ENCODE results near the gene CLCA4.
"Not testable (repeated sequence)": the region's sequence is repeated elsewhere in the genome, so short reads cannot be mapped to it uniquely, and the experiment has no call there.

The CLCA4 gene

DNA sequence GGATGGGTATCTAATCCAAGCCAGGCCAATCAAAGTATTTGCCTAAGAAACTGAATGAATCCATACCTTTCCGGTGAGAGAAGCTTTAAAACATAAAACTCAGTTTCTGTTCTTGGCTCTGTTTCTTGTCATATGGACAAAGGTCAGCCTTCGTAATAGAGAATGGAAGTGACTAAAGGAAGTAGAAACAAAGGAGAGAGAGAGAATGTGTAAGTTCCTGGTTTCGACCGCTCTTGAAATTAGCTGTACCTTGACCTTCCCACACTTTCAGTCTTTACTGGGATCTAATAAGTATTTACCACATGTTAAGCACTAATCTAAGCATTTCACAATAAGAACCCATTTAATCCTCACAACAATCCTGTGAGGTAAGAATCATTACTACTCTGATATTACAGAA, 19.6 kb upstream of the CLCA4 start:
- DNase-seq (ENCODE audit: low read depth): no peak

DNA sequence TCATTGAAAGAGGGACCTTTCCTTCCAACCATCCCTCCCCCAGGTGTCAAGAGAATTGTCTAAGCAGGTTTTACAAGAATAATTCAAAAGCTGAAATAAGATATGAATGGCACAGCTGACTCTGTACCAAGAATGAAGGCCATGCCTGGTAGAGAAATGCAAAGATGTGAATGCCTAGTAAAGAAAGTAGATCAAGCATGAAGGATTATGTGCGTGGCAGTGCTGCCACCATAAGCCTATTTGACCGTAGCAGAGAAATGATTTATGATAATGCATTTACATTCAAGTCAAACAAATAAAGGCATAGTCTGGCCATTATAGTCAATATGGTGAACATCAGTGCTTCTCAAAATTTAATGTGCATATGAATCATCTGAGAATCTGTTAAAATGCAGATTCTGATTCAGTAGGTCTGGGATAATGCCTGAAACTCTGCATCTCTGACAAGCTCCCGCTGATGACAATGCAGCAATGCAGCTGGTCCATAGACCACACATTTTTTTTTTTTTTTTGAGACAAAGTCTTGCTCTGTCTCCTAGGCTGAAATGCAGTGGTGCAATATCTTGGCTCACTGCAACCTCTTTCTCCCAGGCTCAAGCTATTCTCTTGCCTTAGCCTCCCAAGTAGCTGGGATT, 16.6 kb upstream of the CLCA4 start:
- DNase-seq (ENCODE audit: low read depth): no peak

- no peak for DNase-seq (ENCODE audit: low read depth)
Observed at GRCh38 chr1:86537928-86538695, 8.8 kb upstream of the CLCA4 start.

GRCh38 chr1:86538775-86539174, 8.1 kb upstream of the CLCA4 start:
- DNase-seq (ENCODE audit: low read depth): no peak

DNA sequence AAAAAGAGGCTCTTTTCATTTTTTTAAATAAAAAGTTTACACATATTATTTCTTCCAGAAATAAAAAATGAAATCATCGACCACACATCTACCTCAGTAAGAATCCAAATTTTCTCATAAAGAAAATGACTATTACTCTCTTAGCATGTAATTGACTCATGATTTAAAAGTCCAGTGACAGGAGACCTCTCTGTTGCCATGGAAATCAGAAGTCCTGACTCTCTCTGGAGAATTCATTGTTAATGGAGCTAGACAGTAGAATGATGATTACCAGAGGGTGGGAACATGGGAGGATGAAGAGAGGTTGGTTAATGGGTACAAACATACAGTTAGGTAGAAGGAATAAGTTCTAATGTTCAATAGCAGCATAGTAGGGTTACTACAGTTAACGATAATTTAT, 5.0 kb upstream of the CLCA4 start:
- no peak for DNase-seq (ENCODE audit: low read depth)

- DNase-seq (ENCODE audit: low read depth): no peak
Observed at GRCh38 chr1:86542631-86543030, 4.2 kb upstream of the CLCA4 start.

- DNase-seq (ENCODE audit: low read depth): no peak
Observed at GRCh38 chr1:86548839-86549238, 2.0 kb downstream of the CLCA4 start.

DNA sequence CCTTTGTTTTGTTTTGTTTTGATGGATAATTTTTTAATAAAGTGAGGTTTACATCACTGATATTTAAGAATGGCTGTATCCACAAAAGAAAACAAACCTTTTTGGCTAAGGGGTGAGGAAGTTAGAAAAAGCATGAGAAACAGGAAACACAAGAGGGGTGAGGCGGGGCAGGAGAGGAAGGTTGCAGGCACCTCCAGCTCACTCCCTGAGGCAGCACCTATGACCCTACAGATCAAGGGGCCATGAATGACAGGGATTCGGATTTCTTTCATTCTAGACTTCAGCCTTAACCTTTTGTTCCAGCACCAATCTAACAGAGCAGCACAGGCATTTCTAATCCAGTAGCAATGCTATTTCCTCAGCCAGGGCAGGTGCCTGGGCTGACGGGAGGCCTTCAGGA, 4.4 kb downstream of the CLCA4 start:
- DNase-seq (ENCODE audit: low read depth): no peak

GRCh38 chr1:86552376-86552775, 5.5 kb downstream of the CLCA4 start:
- DNase-seq (ENCODE audit: low read depth): no peak

DNA sequence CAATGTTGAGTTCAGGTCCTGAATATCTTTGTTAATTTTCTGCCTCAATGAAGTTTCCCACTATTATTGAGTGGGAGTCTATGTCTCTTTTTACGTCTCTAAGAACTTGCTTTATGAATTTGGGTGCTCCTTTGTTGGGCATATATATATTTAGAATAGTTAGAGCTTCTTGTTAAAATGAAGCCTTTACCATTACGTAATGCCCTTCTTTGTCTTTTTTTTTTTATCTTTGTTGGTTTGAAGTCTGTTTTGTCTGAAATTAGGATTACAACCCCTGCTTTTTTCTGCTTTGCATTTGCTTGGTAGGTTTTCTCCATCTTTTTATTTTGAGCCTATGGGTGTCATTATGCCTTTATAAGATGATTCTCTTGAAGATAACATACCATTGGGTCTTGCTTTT, 10.9 kb downstream of the CLCA4 start:
- no peak for DNase-seq (ENCODE audit: low read depth)

DNA sequence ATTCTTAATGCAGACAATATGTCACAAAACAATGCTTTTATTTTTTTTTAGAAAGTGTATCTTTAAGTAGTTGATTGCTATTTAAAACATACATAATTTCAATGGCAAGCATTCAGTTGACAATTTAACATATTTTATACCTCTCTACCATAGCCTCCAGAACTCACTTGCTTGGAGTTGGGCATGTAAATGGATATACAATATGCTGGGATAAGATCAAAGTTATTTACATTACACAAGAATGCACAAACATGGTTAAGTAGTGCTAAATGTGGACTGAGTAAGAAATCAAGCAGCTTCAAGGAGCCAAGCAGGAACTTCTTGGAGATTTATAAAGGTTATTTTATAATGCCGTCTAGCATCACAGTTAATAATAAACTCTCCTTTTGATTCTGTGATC, 17.0 kb downstream of the CLCA4 start:
- DNase-seq (ENCODE audit: low read depth): no peak

GRCh38 chr1:86567341-86567740, 20.5 kb downstream of the CLCA4 start:
- no peak for DNase-seq (ENCODE audit: low read depth)

DNA sequence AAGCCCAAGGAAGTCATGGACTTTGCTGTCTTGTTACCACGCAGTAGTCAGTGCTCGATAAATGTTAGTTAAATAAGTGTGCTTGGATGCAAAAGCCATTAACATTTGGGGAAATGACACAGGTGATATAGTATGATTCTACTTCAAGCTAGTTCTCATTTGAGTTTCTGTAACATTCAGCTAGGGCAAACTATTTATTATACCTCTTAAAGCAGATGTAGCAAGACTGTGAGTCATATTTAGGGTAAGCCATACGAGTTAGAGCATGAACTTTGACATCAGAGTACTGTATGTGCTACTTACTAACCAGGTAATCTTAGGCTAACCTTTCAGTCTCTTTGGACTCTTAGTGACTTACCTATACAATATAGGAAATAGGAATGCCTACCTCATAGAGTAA, 21.0 kb downstream of the CLCA4 start:
- DNase-seq (ENCODE audit: low read depth): no peak

- DNase-seq (ENCODE audit: low read depth): no peak
Observed at GRCh38 chr1:86573763-86574484, 27.0 kb downstream of the CLCA4 start.

GRCh38 chr1:86581231-86581630, 34.4 kb downstream of the CLCA4 start:
- DNase-seq (ENCODE audit: low read depth): no peak

DNA sequence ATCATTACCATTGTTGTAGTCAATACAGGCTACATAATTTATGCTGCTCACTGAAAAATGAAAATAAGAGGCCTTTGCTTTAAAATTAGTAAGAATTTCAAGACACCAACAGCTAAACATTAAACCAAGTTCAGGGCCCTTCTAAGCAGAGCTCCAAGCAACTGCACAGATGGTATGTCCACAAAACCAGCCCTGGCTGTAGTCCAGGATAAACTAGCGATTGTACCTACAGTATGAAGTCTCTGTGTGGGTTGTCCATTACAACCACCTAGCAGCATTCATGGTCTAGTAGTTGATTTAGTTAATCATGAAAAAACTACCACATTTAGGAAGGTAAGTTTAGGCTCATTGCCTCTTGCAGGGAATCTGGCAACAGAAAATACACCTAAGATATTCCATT, 35.3 kb downstream of the CLCA4 start:
- DNase-seq (ENCODE audit: low read depth): no peak

GRCh38 chr1:86583032-86583431, 36.2 kb downstream of the CLCA4 start:
- no peak for DNase-seq (ENCODE audit: low read depth)

- DNase-seq (ENCODE audit: low read depth): no peak
Observed at GRCh38 chr1:86583593-86583992, 36.7 kb downstream of the CLCA4 start.

DNA sequence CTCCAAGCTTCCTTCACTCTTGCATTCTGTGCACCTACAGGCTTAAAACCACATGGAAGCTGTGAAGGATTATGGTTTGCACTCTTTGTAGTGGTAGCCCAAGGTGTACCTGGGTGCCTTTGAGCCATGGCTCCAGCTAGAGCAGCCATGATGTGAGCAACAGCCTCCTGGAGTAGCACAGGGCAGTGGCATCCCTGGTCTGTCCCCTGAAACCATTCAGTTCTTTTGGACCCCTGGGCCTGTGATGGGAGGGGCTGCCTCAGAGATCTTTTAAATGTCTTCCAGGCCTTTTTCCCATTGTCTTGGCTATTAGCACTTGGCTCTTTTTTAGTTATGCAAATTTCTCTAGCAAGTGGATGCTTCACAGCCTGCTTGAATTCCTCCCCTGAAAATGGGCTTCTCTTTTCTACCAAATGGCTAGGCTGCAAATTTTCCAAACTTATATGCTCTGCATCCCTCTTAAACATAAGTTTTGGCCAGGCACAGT, 47.4 kb downstream of the CLCA4 start:
- DNase-seq (ENCODE audit: low read depth): no peak

DNA sequence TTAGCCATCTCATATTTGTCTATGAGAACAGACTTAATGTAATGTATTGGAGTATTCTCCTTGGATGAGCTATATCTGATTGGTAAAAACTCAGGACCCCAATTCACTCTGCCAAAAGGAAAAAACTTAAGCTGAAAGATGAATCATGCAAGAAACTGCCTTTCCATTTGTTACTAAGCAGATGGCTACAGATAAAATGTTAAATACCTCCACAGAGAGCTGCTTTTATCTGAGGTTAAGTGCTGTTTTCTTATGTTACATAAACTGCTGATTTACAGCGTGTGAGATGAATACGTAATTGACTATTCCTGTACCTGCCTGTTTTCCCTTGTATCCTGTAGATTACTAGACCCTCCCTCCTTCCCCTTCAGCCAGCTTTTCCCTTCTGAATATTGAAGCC, 49.3 kb downstream of the CLCA4 start:
- no peak for DNase-seq (ENCODE audit: low read depth)

DNA sequence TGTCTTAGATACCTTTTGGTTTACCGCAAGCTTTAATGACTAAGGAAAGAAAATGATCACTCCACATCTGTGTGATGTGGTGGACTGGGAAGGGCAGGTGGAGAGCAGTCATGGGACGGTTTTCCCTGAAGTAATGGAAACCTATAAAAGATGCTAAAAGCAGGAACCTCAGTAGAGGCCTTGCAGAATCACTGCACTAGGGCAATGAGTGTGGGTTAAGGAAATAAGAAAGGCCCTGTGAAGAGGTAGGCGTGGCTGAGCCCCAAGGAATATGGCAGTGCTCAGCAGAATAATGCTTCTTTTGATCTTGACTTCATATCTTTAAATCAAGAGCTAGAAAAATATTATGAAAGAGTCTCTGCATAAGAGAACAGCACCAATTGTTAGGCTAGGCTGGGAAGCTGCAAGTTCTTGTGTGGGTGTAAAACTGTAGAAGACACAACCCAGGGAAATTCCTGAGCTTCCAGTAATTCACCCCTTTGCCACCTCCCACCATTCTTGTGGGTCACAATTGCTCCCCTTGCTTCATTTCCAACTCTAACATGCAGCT, 49.9 kb downstream of the CLCA4 start:
- DNase-seq (ENCODE audit: low read depth): no peak

DNA sequence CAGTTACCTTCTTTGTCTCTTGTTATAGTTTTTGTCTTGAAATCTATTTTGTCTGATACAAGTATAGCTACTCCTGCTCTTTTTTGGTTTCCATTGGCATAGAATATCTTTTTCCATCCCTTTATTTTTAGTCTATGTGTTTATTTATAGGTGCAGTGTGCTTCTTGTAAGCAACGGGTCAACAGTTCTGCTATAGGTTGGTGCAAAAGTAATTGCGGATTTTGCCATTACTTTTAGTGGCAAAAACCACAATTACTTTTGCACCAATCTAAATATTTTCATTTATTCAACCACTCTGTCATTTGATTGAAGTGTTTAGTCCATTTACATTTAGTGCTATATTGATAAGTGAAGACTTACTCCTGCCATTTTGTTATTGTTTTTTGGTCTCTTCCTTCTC, 59.2 kb downstream of the CLCA4 start:
- DNase-seq (ENCODE audit: low read depth): not testable (repeated sequence)

DNA sequence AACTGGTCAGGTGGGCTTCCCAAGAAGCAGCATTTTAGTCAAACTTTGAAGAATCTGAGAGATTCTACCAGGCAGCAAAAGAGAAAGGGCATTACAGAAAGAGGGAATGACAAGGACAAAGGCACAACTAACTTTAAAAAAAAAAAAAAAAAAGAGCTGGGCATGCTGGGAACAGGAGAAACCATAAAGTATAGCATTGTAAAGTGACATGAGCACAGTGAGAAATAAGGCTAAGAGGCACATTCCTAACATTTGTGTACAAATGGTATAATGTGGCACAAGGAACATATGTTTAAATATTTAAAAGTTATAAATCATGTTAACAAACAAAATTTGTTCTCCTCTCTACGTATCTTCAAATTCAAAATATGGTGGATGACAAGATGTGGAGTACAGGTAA, 69.6 kb downstream of the CLCA4 start:
- no peak for DNase-seq (ENCODE audit: low read depth)
